Measurements from ENCODE around the gene LOXL4. TPM values are rescaled to one million over a fixed set of nuclear protein-coding genes. Genes with fewer than 3 reads are reported as not detected.

LOXL4 gene
- total RNA-seq, 1 experiment from 2014 or later = 3.7 TPM

DNA sequence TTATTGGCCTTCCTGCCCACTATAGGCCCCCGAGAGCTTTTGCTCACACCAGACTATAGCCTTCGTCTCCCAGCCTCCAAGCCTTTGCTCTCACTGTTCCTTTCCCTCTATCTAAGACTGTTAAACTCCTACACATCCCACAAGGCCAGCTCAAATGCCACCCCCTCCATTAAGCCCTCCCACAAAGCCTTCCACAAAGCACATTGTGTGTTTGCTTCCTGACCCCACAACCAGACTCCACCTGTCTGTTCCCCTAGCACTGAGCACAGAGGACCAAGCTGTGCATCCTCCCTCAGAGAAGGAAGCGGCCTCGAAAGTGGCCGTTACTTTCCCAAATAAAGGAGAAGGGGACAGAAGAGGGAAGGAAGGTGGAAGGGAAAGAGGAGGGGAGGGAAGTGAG lies 1.3 kb downstream of the LOXL4 start:
- CTCF ChIA-PET = interaction anchor here (3.0 kb wide), 1 partner anchor 43 kb away, joined by 10 read pairs; no protein-coding TSS in a partner anchor
- H3K36me3 Mint-ChIP-seq (ENCODE audit: insufficient read depth, unreplicated experiment) = peaks cover 4% of the 10 kb centered on the region
- no peak overlapping the region for H3K4me3 ChIP-seq (ENCODE audit: low read depth, low read length)
- H3K36me3 ChIP-seq (ENCODE audit: control insufficient read depth, insufficient read depth, low read length) = no peaks in the 10 kb centered on the region
- no peak for DNase-seq
- no peaks in the 10 kb centered on the region for H3K9me3 ChIP-seq
- peak overlapping the region; percentile 75 for H3K4me3 Mint-ChIP-seq (ENCODE audit: unreplicated experiment)
- H3K27me3 ChIP-seq (replicated peaks; ENCODE audit: control insufficient read depth, insufficient read depth, low read length) = no peaks in the 10 kb centered on the region
- peaks cover 24% of the 10 kb centered on the region for H3K4me1 Mint-ChIP-seq (ENCODE audit: low read depth, unreplicated experiment)
- no TSS peak for BruUV-seq (replicated peaks)
- H3K27me3 Mint-ChIP-seq (ENCODE audit: insufficient read depth, unreplicated experiment) = no peaks in the 10 kb centered on the region
- no peaks in the 10 kb centered on the region for H3K9me3 Mint-ChIP-seq (ENCODE audit: unreplicated experiment)
- TF ChIP-seq, protein P1, sequence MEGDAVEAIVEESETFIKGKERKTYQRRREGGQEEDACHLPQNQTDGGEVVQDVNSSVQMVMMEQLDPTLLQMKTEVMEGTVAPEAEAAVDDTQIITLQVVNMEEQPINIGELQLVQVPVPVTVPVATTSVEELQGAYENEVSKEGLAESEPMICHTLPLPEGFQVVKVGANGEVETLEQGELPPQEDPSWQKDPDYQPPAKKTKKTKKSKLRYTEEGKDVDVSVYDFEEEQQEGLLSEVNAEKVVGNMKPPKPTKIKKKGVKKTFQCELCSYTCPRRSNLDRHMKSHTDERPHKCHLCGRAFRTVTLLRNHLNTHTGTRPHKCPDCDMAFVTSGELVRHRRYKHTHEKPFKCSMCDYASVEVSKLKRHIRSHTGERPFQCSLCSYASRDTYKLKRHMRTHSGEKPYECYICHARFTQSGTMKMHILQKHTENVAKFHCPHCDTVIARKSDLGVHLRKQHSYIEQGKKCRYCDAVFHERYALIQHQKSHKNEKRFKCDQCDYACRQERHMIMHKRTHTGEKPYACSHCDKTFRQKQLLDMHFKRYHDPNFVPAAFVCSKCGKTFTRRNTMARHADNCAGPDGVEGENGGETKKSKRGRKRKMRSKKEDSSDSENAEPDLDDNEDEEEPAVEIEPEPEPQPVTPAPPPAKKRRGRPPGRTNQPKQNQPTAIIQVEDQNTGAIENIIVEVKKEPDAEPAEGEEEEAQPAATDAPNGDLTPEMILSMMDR (IDR thresholded peaks at IDR 0.05; ENCODE audit: insufficient read depth in 1 of 2, low read depth in 1 of 2, low read length in 1 of 2, severe bottlenecking in 1 of 2, unreplicated experiment in 1 of 2) = no peak
- H3K27ac Mint-ChIP-seq (ENCODE audit: unreplicated experiment) = peak overlapping the region; percentile 81
- intact Hi-C loops (cut with micrococcal nuclease; ENCODE audit: unreplicated experiment) = loop anchor here (10.0 kb wide), 1 partner anchor 148 kb away; the partner anchor contains the start of gene PYROXD2
- peaks cover 28% of the 10 kb centered on the region for H3K4me1 ChIP-seq
- POLR2A ChIA-PET = no interaction called here

DNA sequence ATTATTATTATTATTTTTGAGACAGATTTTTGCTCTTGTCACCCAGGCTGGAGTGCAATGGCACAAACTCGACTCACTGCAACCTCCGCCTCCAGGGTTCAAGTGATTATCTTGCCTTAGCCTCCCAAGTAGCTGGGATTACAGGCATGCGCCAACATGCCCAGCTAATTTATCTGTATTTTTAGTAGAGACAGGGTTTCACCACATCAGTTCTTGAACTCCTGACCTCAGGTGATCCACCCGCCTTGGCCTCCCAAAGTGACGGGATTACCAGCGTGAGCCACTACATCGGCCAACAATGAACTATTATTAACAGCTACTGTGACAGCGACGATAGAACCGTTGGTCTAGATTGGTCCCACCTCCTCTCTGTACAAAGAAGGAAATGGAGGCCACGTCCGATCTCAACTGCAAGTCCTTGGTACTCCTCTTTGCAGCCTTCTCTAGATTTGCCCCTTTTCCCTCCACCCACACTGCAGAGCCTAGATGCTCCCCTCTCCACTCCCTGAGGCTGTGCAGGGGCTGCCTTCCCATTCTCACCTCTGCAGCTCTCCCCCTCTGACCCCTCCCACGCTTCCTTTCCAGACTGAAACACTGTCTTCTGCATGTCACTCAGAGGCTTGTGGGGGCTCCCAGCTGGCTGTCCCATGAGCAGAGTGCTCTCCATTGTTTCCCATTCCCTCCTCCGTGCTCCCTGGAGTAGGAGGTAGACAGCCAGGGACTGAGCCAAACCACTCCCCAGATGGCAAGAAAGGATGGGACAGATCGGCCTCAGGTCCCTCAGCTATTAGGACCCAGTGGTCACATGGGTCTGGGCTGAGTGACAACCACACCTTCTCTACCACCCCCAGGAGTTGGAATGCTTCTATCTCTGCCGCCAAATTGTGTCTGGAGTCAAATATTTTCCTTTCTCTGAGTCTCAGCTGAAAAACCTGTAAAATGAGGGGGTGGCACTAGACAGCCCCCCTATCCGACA lies 2.3 kb downstream of the LOXL4 start:
- Mint-ChIP-seq H3K4me3 (ENCODE audit: unreplicated experiment) (no peak overlapping the region), H3K27ac (ENCODE audit: unreplicated experiment) (peak overlapping the region; percentile 81), H3K36me3 (ENCODE audit: insufficient read depth, unreplicated experiment) (peaks cover 4% of the 10 kb centered on the region), H3K4me1 (ENCODE audit: low read depth, unreplicated experiment) (peaks cover 27% of the 10 kb centered on the region), H3K27me3 (ENCODE audit: insufficient read depth, unreplicated experiment) (no peaks in the 10 kb centered on the region), H3K9me3 (ENCODE audit: unreplicated experiment) (no peaks in the 10 kb centered on the region)
- H3K36me3 ChIP-seq (ENCODE audit: control insufficient read depth, insufficient read depth, low read length) = no peaks in the 10 kb centered on the region
- BruUV-seq (replicated peaks) = no TSS peak
- H3K27me3 ChIP-seq (replicated peaks; ENCODE audit: control insufficient read depth, insufficient read depth, low read length) = no peaks in the 10 kb centered on the region
- TF ChIP-seq, protein P1 (IDR thresholded peaks at IDR 0.05; ENCODE audit: insufficient read depth in 1 of 2, low read depth in 1 of 2, low read length in 1 of 2, severe bottlenecking in 1 of 2, unreplicated experiment in 1 of 2) = no peak
- intact Hi-C loops (cut with micrococcal nuclease; ENCODE audit: unreplicated experiment) = loop anchor here (10.0 kb wide), 1 partner anchor 149 kb away; the partner anchor contains the start of gene PYROXD2
- CTCF ChIA-PET = no interaction called here
- no peaks in the 10 kb centered on the region for H3K9me3 ChIP-seq
- DNase-seq = no peak
- POLR2A ChIA-PET = no interaction called here
- no peak overlapping the region for H3K4me3 ChIP-seq (ENCODE audit: low read depth, low read length)
- peaks cover 26% of the 10 kb centered on the region for H3K4me1 ChIP-seq

DNA sequence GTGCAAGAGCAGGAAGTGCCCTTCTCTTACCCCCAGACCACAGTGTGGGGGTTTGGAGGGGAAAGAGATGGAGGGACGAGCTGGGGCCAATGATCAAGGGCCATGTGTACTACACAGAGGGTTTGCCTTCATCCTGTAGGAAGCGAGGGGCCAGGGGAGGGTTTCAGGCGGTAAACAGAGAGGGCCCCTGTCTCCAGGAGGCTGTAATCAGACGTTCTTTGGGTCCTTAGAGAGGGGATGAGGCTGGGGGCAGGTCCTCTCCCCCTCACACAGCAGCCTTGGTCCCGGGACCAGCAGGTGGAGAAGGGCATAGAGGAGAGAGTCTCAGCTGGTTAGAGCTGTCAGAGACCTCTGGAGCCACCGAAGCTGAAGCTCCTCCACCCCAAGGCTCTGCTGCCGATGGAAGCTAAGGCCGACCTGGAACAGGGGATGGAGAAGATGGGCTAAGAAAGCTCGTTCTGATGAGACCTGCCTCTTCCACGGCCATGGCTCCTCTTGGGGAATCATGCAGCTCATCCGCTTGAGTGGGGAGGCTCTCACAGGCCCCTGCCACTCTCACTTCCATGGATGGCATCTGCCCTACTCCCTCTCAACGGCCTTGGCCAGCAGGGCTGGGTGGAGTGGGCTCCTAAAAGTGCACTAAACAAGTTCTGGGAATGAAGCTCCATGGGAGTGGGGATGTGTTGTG lies 3.5 kb downstream of the LOXL4 start:
- no peak for DNase-seq
- H3K36me3 Mint-ChIP-seq (ENCODE audit: insufficient read depth, unreplicated experiment) = no peaks in the 10 kb centered on the region
- Histone ChIP-seq H3K4me3 (ENCODE audit: low read depth, low read length) (no peak overlapping the region), H3K36me3 (ENCODE audit: control insufficient read depth, insufficient read depth, low read length) (no peaks in the 10 kb centered on the region), H3K9me3 (no peaks in the 10 kb centered on the region), H3K27me3 (replicated peaks; ENCODE audit: control insufficient read depth, insufficient read depth, low read length) (no peaks in the 10 kb centered on the region), H3K4me1 (peaks cover 14% of the 10 kb centered on the region)
- TF ChIP-seq, protein P1 (IDR thresholded peaks at IDR 0.05; ENCODE audit: insufficient read depth in 1 of 2, low read depth in 1 of 2, low read length in 1 of 2, severe bottlenecking in 1 of 2, unreplicated experiment in 1 of 2) = no peak
- no peaks in the 10 kb centered on the region for H3K9me3 Mint-ChIP-seq (ENCODE audit: unreplicated experiment)
- BruUV-seq (replicated peaks) = no TSS peak
- POLR2A ChIA-PET = no interaction called here
- intact Hi-C loops (cut with micrococcal nuclease; ENCODE audit: unreplicated experiment) = loop anchor here (10.0 kb wide), 1 partner anchor 150 kb away; the partner anchor contains the start of gene PYROXD2
- no peak overlapping the region for H3K27ac Mint-ChIP-seq (ENCODE audit: unreplicated experiment)
- H3K27me3 Mint-ChIP-seq (ENCODE audit: insufficient read depth, unreplicated experiment) = no peaks in the 10 kb centered on the region
- CTCF ChIA-PET = no interaction called here
- peaks cover 24% of the 10 kb centered on the region for H3K4me1 Mint-ChIP-seq (ENCODE audit: low read depth, unreplicated experiment)
- H3K4me3 Mint-ChIP-seq (ENCODE audit: unreplicated experiment) = no peak overlapping the region
